CD4-positive, alpha-beta memory T cell (primary cell): ENCODE results near the gene ZC3H11A. TPM values are rescaled to one million over a fixed set of nuclear protein-coding genes. Genes with fewer than 3 reads are reported as not detected.
"Not testable (repeated sequence)": the region's sequence is repeated elsewhere in the genome, so short reads cannot be mapped to it uniquely, and the experiment has no call there.

Experiments
- CTCF ChIA-PET: fragments of 350-600 bp; sonication (Branson Sonifier 250); formaldehyde crosslinking; loops from one replicate; lab custom pipeline; 2021; ENCODE audit warnings: inconsistent platforms; ENCODE audit not compliant: partially characterized antibody; lab: Charles Lee
- POLR2A ChIA-PET: fragments of 350-600 bp; sonication (Branson Sonifier 250); formaldehyde crosslinking; loops from one replicate; lab custom pipeline; 2021; ENCODE audit not compliant: partially characterized antibody; lab: Charles Lee
- DNase-seq, 5 donors: peaks; one replicate each; pipeline versions ENCODE4 v3.0.0 to v3.0.0-alpha.2; 2020 to 2022; ENCODE audit warnings: mixed read lengths in 1 of 5
- H3K27ac ChIP-seq: one replicate; pipeline ENCODE4 v1.7.0; 2013; ENCODE audit warnings: low read depth, low read length
- H3K27me3 ChIP-seq: 2 replicates; pipeline ENCODE4 v1.7.0; 2013; ENCODE audit warnings: mild to moderate bottlenecking, low read length, moderate library complexity; ENCODE audit not compliant: insufficient read depth
- H3K36me3 ChIP-seq: 2 replicates; pipeline ENCODE4 v1.7.0; 2013; ENCODE audit warnings: mild to moderate bottlenecking, low read length, moderate library complexity; ENCODE audit not compliant: insufficient read depth
- H3K4me1 ChIP-seq: 2 replicates; pipeline ENCODE4 v1.7.0; 2013; ENCODE audit warnings: mild to moderate bottlenecking, low read length, moderate library complexity; ENCODE audit not compliant: insufficient read depth
- H3K4me3 ChIP-seq, 2 donors: one replicate each; pipeline ENCODE4 v1.7.0; 2013; ENCODE audit warnings: low read length in 2 of 2, mild to moderate bottlenecking in 1 of 2
- H3K9me3 ChIP-seq, 2 donors: one replicate each; pipeline ENCODE4 v1.7.0; 2013; ENCODE audit warnings: low read length in 2 of 2, control low read depth in 1 of 2; ENCODE audit not compliant: control insufficient read depth in 1 of 2
- H3K27ac Mint-ChIP-seq, 7 donors: one replicate each; pipeline ENCODE4 v1.8.0; 2020 to 2021; ENCODE audit warnings: mixed read lengths in 7 of 7, mild to moderate bottlenecking in 6 of 7, inconsistent platforms in 3 of 7, moderate library complexity in 3 of 7
- H3K27me3 Mint-ChIP-seq, 2 donors: one replicate each; pipeline ENCODE4 v1.8.0; 2020 to 2021; ENCODE audit warnings: mixed read lengths in 2 of 2
- H3K36me3 Mint-ChIP-seq, 2 donors: one replicate each; pipeline ENCODE4 v1.8.0; 2020 to 2021; ENCODE audit warnings: mixed read lengths in 2 of 2, inconsistent platforms in 1 of 2, mild to moderate bottlenecking in 1 of 2
- H3K4me1 Mint-ChIP-seq, 4 donors: one replicate each; pipeline ENCODE4 v1.8.0; 2020 to 2021; ENCODE audit warnings: mixed read lengths in 4 of 4, mild to moderate bottlenecking in 1 of 4
- H3K4me3 Mint-ChIP-seq, 8 donors: one replicate each; pipeline ENCODE4 v1.8.0; 2020 to 2021; ENCODE audit warnings: mixed read lengths in 8 of 8, mild to moderate bottlenecking in 7 of 8, moderate library complexity in 6 of 8, inconsistent platforms in 3 of 8
- H3K9me3 Mint-ChIP-seq, 8 donors: one replicate each; pipeline ENCODE4 v1.8.0; 2020 to 2021; ENCODE audit warnings: mixed read lengths in 8 of 8, mild to moderate bottlenecking in 5 of 8, inconsistent platforms in 3 of 8, moderate library complexity in 1 of 8
- intact Hi-C: fragments of 100-400 bp; cut with micrococcal nuclease; formaldehyde crosslinking; loops from one replicate; pipeline ENCODE4 v1.15.1; 2023
- polyA plus RNA-seq, 2 donors: library from polyadenylated mRNA; unstranded; fragments of 300-500 nt; fragmentation: Illumina TruSeq; gene quantifications; one replicate each; pipeline ENCODE4 v1.2.3, GENCODE V29; 2021
- total RNA-seq, 2 experiments: library from RNA; stranded (reverse); gene quantifications; one replicate each; pipeline ENCODE4 v1.2.3, GENCODE V29; 2021

Gene ZC3H11A
- total and polyA plus RNA-seq, 4 experiments from 2014 or later = 50.9 to 141 (median 93.7) TPM

DNA sequence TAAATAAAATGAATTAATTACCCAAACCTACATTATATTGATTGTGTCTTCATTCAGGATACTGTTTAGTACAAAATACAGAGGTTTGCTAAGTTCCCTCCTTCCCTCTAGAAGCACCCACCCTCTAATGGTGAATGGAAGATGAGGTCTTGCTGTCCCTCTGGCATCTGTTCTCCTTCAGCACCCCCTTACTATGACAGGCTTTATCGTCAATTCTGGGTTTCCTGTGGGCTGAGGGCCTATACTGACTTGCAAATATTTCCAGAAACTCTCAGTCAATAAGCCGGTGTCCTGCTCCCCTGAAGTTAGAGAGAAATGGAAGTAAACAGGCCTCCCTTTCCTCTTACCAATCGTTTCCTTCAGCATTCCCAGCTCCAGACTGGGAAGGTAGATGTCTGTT is 17.3 kb upstream of the ZC3H11A start:
- ChIA-PET CTCF (no interaction called here), POLR2A (interaction anchor here (0.7 kb wide), 1 partner anchor 13 kb away, joined by 3 read pairs; the partner anchor contains the start of gene LAX1)
- Mint-ChIP-seq H3K4me1 (peaks cover 5 to 7% (median 6%) of the 10 kb centered on the region in 4 donors), H3K36me3 (peaks cover 32 to 36% of the 10 kb centered on the region in 2 donors), H3K9me3 (no peaks in the 10 kb centered on the region), H3K4me3 (no peak overlapping the region), H3K27me3 (no peaks in the 10 kb centered on the region), H3K27ac (peak overlapping the region in 3 of 7 donors; percentile 7 to 48 (median 30))
- Histone ChIP-seq H3K4me3 (no peak overlapping the region), H3K4me1 (no peaks in the 10 kb centered on the region), H3K27me3 (no peaks in the 10 kb centered on the region), H3K9me3 (no peaks in the 10 kb centered on the region), H3K36me3 (peaks cover 22% of the 10 kb centered on the region), H3K27ac (no peak overlapping the region)
- intact Hi-C loops = no loop called here
- no peak for DNase-seq

DNA sequence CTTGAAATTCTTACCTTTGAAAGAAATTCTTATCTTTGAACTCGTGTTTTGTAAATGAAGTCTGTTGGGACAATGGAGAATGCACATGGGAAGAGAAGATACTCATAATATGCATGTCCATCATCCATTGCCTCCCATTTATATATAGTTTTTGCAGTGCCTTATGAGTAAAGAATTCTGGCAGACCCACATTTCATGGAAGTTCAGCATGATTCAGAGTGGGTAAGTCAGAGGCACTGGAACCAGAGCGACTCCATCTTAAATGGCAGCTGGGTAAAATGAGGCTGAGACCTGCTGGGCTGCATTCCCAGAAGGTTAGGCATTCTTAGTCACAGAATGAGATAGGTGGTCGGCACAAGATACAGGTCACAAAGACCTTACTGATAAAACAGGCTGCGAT is 16.6 kb upstream of the ZC3H11A start:
- DNase-seq = no peak
- H3K9me3 Mint-ChIP-seq = no peaks in the 10 kb centered on the region
- intact Hi-C loops = no loop called here
- Histone ChIP-seq H3K9me3 (no peaks in the 10 kb centered on the region), H3K27ac (no peak overlapping the region), H3K36me3 (peaks cover 19% of the 10 kb centered on the region), H3K4me3 (no peak overlapping the region), H3K27me3 (no peaks in the 10 kb centered on the region), H3K4me1 (no peaks in the 10 kb centered on the region)
- ChIA-PET POLR2A (interaction anchor here (0.7 kb wide), 1 partner anchor 14 kb away, joined by 3 read pairs; the partner anchor contains the start of gene LAX1), CTCF (no interaction called here)
- H3K27me3 Mint-ChIP-seq = no peaks in the 10 kb centered on the region
- peaks cover 5 to 7% (median 5%) of the 10 kb centered on the region in 4 donors for H3K4me1 Mint-ChIP-seq
- no peak overlapping the region for H3K27ac Mint-ChIP-seq
- no peak overlapping the region for H3K4me3 Mint-ChIP-seq
- peaks cover 29 to 32% of the 10 kb centered on the region in 2 donors for H3K36me3 Mint-ChIP-seq

DNA sequence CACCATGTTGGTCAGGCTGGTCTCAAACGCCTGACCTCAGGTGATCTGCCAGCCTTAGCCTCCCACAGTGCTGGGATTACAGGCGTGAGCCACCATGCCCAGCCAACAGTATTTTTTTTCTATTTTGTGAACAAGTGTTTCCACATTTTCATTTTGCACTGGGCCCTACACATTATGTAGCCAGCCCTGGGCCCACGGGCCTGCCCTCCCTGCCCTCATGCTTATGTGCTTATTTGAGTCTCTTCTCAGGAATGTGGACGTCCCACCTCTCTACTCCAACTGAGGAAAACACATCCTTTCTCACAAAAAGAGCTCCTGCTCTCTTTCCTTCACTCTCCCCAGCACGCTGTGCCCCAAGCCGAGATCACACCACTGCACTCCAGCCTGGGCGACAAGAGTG is 13.5 kb upstream of the ZC3H11A start:
- peaks cover 0 to under 1% (median under 1%) of the 10 kb centered on the region in 4 donors for H3K4me1 Mint-ChIP-seq

DNA sequence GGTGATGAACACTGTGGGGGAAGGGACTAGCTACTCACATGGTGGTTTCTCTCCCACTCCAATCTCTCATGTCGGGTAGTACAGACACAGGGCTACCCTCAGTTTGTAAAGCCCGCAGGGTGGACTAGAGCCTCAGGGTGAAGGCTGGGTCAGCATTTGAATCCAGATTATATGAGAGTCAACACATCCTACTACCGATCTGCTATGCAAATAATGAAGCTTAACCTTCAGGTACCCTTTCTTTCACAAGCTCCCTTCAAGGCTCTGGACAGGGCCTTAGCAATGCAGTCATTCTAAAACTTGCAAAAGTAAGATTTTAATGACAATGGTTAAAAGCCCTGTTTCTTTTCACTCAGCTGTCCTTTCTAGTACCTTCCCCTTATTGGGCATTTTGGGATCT is 5.5 kb upstream of the ZC3H11A start:
- no peak for DNase-seq
- H3K27ac ChIP-seq = no peak overlapping the region
- H3K4me3 ChIP-seq = no peak overlapping the region
- peaks cover 4% of the 10 kb centered on the region for H3K4me1 ChIP-seq
- H3K9me3 ChIP-seq = no peaks in the 10 kb centered on the region
- H3K27me3 ChIP-seq = no peaks in the 10 kb centered on the region
- Mint-ChIP-seq H3K4me3 (no peak overlapping the region), H3K4me1 (peaks cover 2 to 4% (median 3%) of the 10 kb centered on the region in 4 donors), H3K27me3 (no peaks in the 10 kb centered on the region), H3K27ac (peak overlapping the region in 1 of 7 donors; percentile 35), H3K9me3 (peaks cover 0 to 3% (median 0%) of the 10 kb centered on the region in 8 donors), H3K36me3 (peaks cover 0 to 12% of the 10 kb centered on the region in 2 donors)
- POLR2A ChIA-PET = interaction anchor here (1.1 kb wide), 1 partner anchor 25 kb away, joined by 3 read pairs; the partner anchor contains the start of gene LAX1
- CTCF ChIA-PET = no interaction called here
- intact Hi-C loops = loop anchor here (10.0 kb wide), 2 partner anchors 45 to 165 kb away; partner anchors contain the start of gene ATP2B4
- no peaks in the 10 kb centered on the region for H3K36me3 ChIP-seq

More for the DNA sequence above, 13.5 kb upstream of the ZC3H11A start:
- ChIA-PET POLR2A (interaction anchor here (0.6 to 1.7 kb wide), 2 partner anchors 56 to 156 kb away, joined by 3 to 6 read pairs; partner anchors contain the start of gene ATP2B4), CTCF (interaction anchor here (1.3 kb wide), 1 partner anchor 156 kb away, joined by 3 read pairs; the partner anchor contains the start of gene ATP2B4)
- Histone ChIP-seq H3K36me3 (no peaks in the 10 kb centered on the region), H3K9me3 (no peaks in the 10 kb centered on the region), H3K27me3 (no peaks in the 10 kb centered on the region), H3K27ac (no peak overlapping the region), H3K4me1 (no peaks in the 10 kb centered on the region), H3K4me3 (no peak overlapping the region)
- DNase-seq = no peak
- Mint-ChIP-seq H3K36me3 (peaks cover 3 to 13% of the 10 kb centered on the region in 2 donors), H3K27ac (peak overlapping the region in 1 of 7 donors; percentile 25), H3K27me3 (no peaks in the 10 kb centered on the region), H3K4me3 (no peak overlapping the region), H3K9me3 (peaks cover 0 to 3% (median 0%) of the 10 kb centered on the region in 8 donors)
- intact Hi-C loops = no loop called here

DNA sequence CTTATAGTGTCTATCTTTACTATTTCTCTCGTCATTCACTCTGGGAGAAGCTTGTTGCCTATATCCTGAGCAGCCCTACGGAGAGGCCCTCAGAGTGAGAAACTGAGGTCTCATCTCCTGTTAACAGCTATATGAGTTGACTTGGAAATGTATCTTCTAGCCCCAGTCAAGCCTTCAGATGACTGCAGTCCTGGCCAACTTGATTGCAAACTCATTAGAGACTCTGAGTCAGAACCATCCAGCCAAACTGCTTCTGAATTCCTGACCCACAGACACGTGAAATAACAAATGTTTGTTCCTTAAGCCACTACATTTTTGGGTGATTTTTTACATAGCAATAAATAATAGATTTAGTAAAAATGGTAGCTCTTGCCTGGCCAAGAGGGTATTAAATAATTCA is 3.9 kb upstream of the ZC3H11A start:
- peaks cover 0 to 9% of the 10 kb centered on the region in 2 donors for H3K36me3 Mint-ChIP-seq
- no peak for DNase-seq
- Histone ChIP-seq H3K9me3 (no peaks in the 10 kb centered on the region), H3K4me3 (no peak overlapping the region), H3K27me3 (no peaks in the 10 kb centered on the region), H3K27ac (no peak overlapping the region), H3K4me1 (peaks cover 9% of the 10 kb centered on the region), H3K36me3 (no peaks in the 10 kb centered on the region)
- no peak overlapping the region for H3K27ac Mint-ChIP-seq
- ChIA-PET CTCF (interaction anchor here (0.9 to 1.0 kb wide), 2 partner anchors 28 to 90 kb away, joined by 3 to 4 read pairs; no protein-coding TSS in a partner anchor), POLR2A (interaction anchor here (1.2 kb wide), 1 partner anchor 26 kb away, joined by 5 read pairs; the partner anchor contains the start of gene LAX1)
- H3K4me1 Mint-ChIP-seq = peaks cover 9 to 16% (median 12%) of the 10 kb centered on the region in 4 donors
- peaks cover 0 to 2% (median 0%) of the 10 kb centered on the region in 8 donors for H3K9me3 Mint-ChIP-seq
- H3K4me3 Mint-ChIP-seq = no peak overlapping the region
- no peaks in the 10 kb centered on the region for H3K27me3 Mint-ChIP-seq
- intact Hi-C loops = loop anchor here (10.0 kb wide), 2 partner anchors 47 to 167 kb away; partner anchors contain the start of gene ATP2B4

DNA sequence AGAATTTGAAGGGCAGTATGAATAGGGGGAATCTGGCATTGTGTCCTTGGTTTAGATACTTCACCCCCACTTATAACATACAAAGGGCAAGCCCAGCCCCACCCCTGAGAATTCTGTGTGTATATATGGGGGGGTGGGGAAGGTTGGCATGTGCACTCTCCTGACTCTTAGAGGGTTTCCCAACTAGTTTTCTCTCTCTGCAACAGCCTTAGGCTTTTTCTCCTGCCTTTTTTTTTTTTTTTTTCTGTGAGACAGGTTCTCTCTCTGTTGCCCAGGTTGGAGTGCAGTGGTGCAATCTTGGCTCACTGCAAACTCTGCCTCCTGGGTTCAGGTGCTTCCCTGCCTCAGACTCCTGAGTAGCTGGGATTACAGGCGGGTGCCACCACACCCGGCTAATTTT is 2.9 kb upstream of the ZC3H11A start:
- Histone ChIP-seq H3K36me3 (no peaks in the 10 kb centered on the region), H3K4me1 (peaks cover 19% of the 10 kb centered on the region), H3K4me3 (no peak overlapping the region), H3K27me3 (no peaks in the 10 kb centered on the region), H3K27ac (no peak overlapping the region), H3K9me3 (no peaks in the 10 kb centered on the region)
- Mint-ChIP-seq H3K4me1 (peaks cover 14 to 26% (median 20%) of the 10 kb centered on the region in 4 donors), H3K4me3 (no peak overlapping the region), H3K27me3 (no peaks in the 10 kb centered on the region), H3K36me3 (peaks cover 3 to 15% of the 10 kb centered on the region in 2 donors), H3K9me3 (peaks cover 0 to 2% (median 0%) of the 10 kb centered on the region in 8 donors), H3K27ac (no peak overlapping the region)
- POLR2A ChIA-PET = no interaction called here
- intact Hi-C loops = loop anchor here (10.0 kb wide), 2 partner anchors 48 to 168 kb away; partner anchors contain the start of gene ATP2B4
- DNase-seq = no peak
- CTCF ChIA-PET = interaction anchor here (0.8 kb wide), 1 partner anchor 91 kb away, joined by 4 read pairs; no protein-coding TSS in a partner anchor

DNA sequence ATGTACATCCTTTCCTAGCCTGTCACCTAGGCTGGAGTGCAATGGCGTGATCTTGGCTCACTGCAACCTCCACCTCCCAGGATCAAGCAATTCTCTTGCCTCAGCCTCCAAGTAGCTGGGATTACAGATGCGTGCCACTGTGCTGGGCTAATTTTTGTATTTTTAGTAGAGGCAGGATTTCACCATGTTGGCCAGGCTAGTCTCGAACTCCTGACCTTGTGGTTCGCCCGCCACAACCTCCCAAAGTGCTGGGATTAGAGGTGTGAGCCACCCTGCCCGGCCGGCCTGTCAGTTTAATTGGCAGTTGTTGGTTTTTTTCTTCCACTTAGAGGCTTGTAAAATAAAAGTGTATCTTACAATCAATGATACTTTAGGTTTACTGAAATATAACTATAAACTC is 1.9 kb upstream of the ZC3H11A start:
- ChIA-PET CTCF (interaction anchor here (0.8 to 1.4 kb wide), 3 partner anchors 28 to 92 kb away, joined by 3 to 4 read pairs (median 4); partner anchors contain the start of gene LAX1), POLR2A (interaction anchor here (2.2 kb wide), 1 partner anchor 28 kb away, joined by 16 read pairs; the partner anchor contains the start of gene LAX1)
- not testable (repeated sequence) for H3K36me3 ChIP-seq, H3K4me3 ChIP-seq, H3K27me3 ChIP-seq, H3K27me3 Mint-ChIP-seq, H3K9me3 ChIP-seq, H3K4me3 Mint-ChIP-seq, DNase-seq, H3K9me3 Mint-ChIP-seq, H3K27ac ChIP-seq
- intact Hi-C loops = loop anchor here (10.0 kb wide), 2 partner anchors 49 to 169 kb away; partner anchors contain the start of gene ATP2B4
- Mint-ChIP-seq H3K36me3 (peaks cover 13 to 25% of the 10 kb centered on the region in 2 donors), H3K4me1 (peaks cover 25 to 37% (median 31%) of the 10 kb centered on the region in 4 donors), H3K27ac (peak overlapping the region in 2 of 7 donors; percentile 17 to 29)
- peaks cover 30% of the 10 kb centered on the region for H3K4me1 ChIP-seq
